K562 (cell line): ENCODE measurements around the gene EVA1B. TPM values are rescaled to one million over a fixed set of nuclear protein-coding genes. Genes with fewer than 3 reads are reported as not detected.

Experiments used
- BCLAF1 ChIP-seq, 2 experiments: fragments of 450-650 bp in 1 of 2; IDR thresholded peaks; 2 replicates each; pipeline ENCODE4 v1.6.1; 2011 to 2017; ENCODE audit warnings: low read depth in 2 of 2, antibody characterized with exemption in 1 of 2, borderline replicate concordance in 1 of 2, low read length in 1 of 2, mild to moderate bottlenecking in 1 of 2, mixed read lengths in 1 of 2; ENCODE audit not compliant: control insufficient read depth in 1 of 2
- CBFA2T2 ChIP-seq: fragments of 450-650 bp; conservative IDR thresholded peaks from 2 replicates; pipeline ENCODE4 v1.6.1; 2017; ENCODE audit warnings: mild to moderate bottlenecking
- CEBPZ ChIP-seq: fragments of 150-350 bp; IDR thresholded peaks from 2 replicates; pipeline ENCODE4 v1.6.1; 2014; ENCODE audit warnings: low read depth, mild to moderate bottlenecking, low read length, borderline replicate concordance
- CSDE1 ChIP-seq, 2 experiments: fragments of 450-650 bp; IDR thresholded peaks; 2 replicates each; pipeline ENCODE4 v1.6.1; 2016; ENCODE audit warnings: mild to moderate bottlenecking in 1 of 2
- MED1 ChIP-seq: sonication (generic); formaldehyde crosslinking; IDR thresholded peaks from 2 replicates; pipeline ENCODE4 v1.8.1; 2023; ENCODE audit warnings: missing genetic modification reagents, borderline replicate concordance
- MITF ChIP-seq: IDR thresholded peaks from 2 replicates; pipeline ENCODE4 v1.6.1; 2014; ENCODE audit warnings: antibody characterized with exemption
- MLX ChIP-seq, 2 experiments: fragments of 450-650 bp in 1 of 2; sonication (generic) in 1 of 2; formaldehyde crosslinking; conservative IDR thresholded peaks; 2 replicates each; pipeline versions ENCODE4 v1.4.0 to v1.8.1; 2020 to 2022; ENCODE audit warnings: mild to moderate bottlenecking in 1 of 2, missing genetic modification reagents in 1 of 2
- MNT ChIP-seq, 2 experiments: fragments of 450-650 bp; conservative IDR thresholded peaks; 2 replicates each; pipeline ENCODE4 v1.6.1; 2017; ENCODE audit warnings: mild to moderate bottlenecking in 2 of 2, moderate library complexity in 2 of 2
- NELFE ChIP-seq: IDR thresholded peaks from 2 replicates; pipeline ENCODE4 v1.6.1; 2011; ENCODE audit warnings: mild to moderate bottlenecking; ENCODE audit not compliant: insufficient read depth, insufficient read length
- PCBP1 ChIP-seq: fragments of 200-400 bp; formaldehyde crosslinking; IDR thresholded peaks from 2 replicates; pipeline ENCODE4 v1.6.1; 2018; ENCODE audit warnings: mild to moderate bottlenecking, low read depth, low read length; ENCODE audit not compliant: poor library complexity, severe bottlenecking
- PTRF ChIP-seq: fragments of 450-650 bp; IDR thresholded peaks from 2 replicates; pipeline ENCODE4 v1.6.1; 2016; ENCODE audit warnings: mild to moderate bottlenecking, missing genetic modification characterization, missing compliant biosample characterization
- SAP30 ChIP-seq: fragments of 200-600 bp; sonication (generic); IDR thresholded peaks from 2 replicates; pipeline ENCODE4 v1.6.1; 2012; ENCODE audit warnings: borderline replicate concordance, low read depth, mild to moderate bottlenecking, moderate library complexity, low read length, control low read depth, inconsistent platforms; ENCODE audit not compliant: insufficient read depth, poor library complexity, severe bottlenecking
- SMARCE1 ChIP-seq: fragments of 450-650 bp; IDR thresholded peaks from 2 replicates; pipeline ENCODE4 v1.7.1; 2016; ENCODE audit warnings: mild to moderate bottlenecking
- TAF7 ChIP-seq: fragments of 450-650 bp; IDR thresholded peaks from 2 replicates; pipeline ENCODE4 v1.6.1; 2016; ENCODE audit warnings: missing genetic modification characterization, missing compliant biosample characterization
- XRCC4 ChIP-seq: IDR thresholded peaks from one replicate; pipeline ENCODE4 v1.6.1; 2011; ENCODE audit not compliant: insufficient read depth, insufficient read length; ENCODE audit errors: extremely low read depth
- ZBED1 ChIP-seq: IDR thresholded peaks from 2 replicates; pipeline ENCODE4 v1.6.1; 2014
- ZC3H4 ChIP-seq: sonication (generic); formaldehyde crosslinking; IDR thresholded peaks from 2 replicates; pipeline ENCODE4 v1.9.0; 2021; ENCODE audit warnings: missing genetic modification reagents, borderline replicate concordance
- ZNF695 ChIP-seq: fragments of 450-650 bp; formaldehyde crosslinking; IDR thresholded peaks from 2 replicates; pipeline ENCODE4 v1.4.0; 2020; ENCODE audit warnings: mild to moderate bottlenecking, moderate library complexity
- polyA plus RNA-seq, 8 experiments: library from polyadenylated mRNA; depleted of rRNA in 4 of 8; stranded (reverse) in 5 of 8; unstranded in 3 of 8; fragments of >200 nt; fragmentation: Nextera tagmentation in 2 of 8; fragmentation: Illumina TruSeq in 1 of 8; extraction: Ambion mirVana in 2 of 8; extraction: Trizol in 1 of 8; gene quantifications; 2 replicates each; pipeline versions ENCODE4 v1.2.1 to v1.2.3, GENCODE V29; 2011 to 2014; ENCODE audit warnings: inconsistent platforms in 1 of 8, missing spikeins in 1 of 8
- total RNA-seq, 7 experiments: library from RNA; depleted of rRNA in 6 of 7; stranded (reverse); fragments of >200 nt in 6 of 7; fragmentation: Illumina TruSeq in 2 of 7; extraction: Trizol in 2 of 7; gene quantifications; 2 replicates each; pipeline versions ENCODE4 v1.2.1 to v1.2.3, GENCODE V29; 2011 to 2021; ENCODE audit warnings: low replicate concordance in 1 of 7

The EVA1B gene
- total and polyA plus RNA-seq, 9 of the 15 experiments (the other 6 are each of a cell fraction or from before 2014, with no cell fraction given), result 0.08 to 65.7 (median 2.4) TPM

- TF ChIP-seq BCLAF1 (IDR thresholded peaks at IDR 0.05; ENCODE audit: borderline replicate concordance in 1 of 2, control insufficient read depth in 1 of 2, low read depth in 2 of 2, low read length in 1 of 2), result no peak
- TF ChIP-seq MNT (conservative IDR thresholded peaks at IDR 0.05), result peak in 1 of 2 experiments; percentile 49; a peak in 2 of 4 replicates
- TF ChIP-seq MED1 (CRISPR knock-in tag), result no peak
- no peak for TF ChIP-seq CBFA2T2
- no peak for TF ChIP-seq ZBED1
- no peak for TF ChIP-seq ZC3H4 (CRISPR knock-in tag)
- TF ChIP-seq MLX (CRISPR knock-in tag; conservative IDR thresholded peaks at IDR 0.05), result no peak
- no peak for TF ChIP-seq PTRF (tag)
- TF ChIP-seq NELFE, result no peak
- TF ChIP-seq CSDE1 (IDR thresholded peaks at IDR 0.05), result no peak
- no peak for TF ChIP-seq SAP30
- no peak for TF ChIP-seq TAF7
- TF ChIP-seq PCBP1, result no peak
- TF ChIP-seq SMARCE1, result no peak
- TF ChIP-seq ZNF695, result no peak
- TF ChIP-seq XRCC4, result no peak
- no peak for TF ChIP-seq CEBPZ
- TF ChIP-seq MITF, result no peak
Observed at GRCh38 chr1:36372617-36373016, 49.2 kb upstream of the EVA1B start (continued).
